ENCODE measurements around the gene FZR1. TPM values are rescaled to one million over a fixed set of nuclear protein-coding genes. Genes with fewer than 3 reads are reported as not detected.

FZR1 gene
- total RNA-seq, 2 donors from 2014 or later: 29.6 to 33.8 TPM

GRCh38 chr19:3493651-3494050 is 12.5 kb upstream of the FZR1 start:
- H3K4me1 ChIP-seq (ENCODE audit: control insufficient read depth in 1 of 2, low read depth in 2 of 2): no peaks in the 10 kb centered on the region
- H3K27ac ChIP-seq: no peak overlapping the region
- ATAC-seq (ENCODE audit: insufficient number of reproducible peaks, low FRiP score, low read depth) (no peak), DNase-seq (ENCODE audit: low spot score) (no peak)
- no peaks in the 10 kb centered on the region for H3K27me3 ChIP-seq (replicated peaks; ENCODE audit: insufficient read depth)
- no peak overlapping the region for H3K4me3 ChIP-seq
- H3K9me3 ChIP-seq: no peaks in the 10 kb centered on the region
- H3K36me3 ChIP-seq: peaks cover 23% of the 10 kb centered on the region
- no peak for TF ChIP-seq CTCF (IDR thresholded peaks at IDR 0.05)

- H3K9me3 ChIP-seq: no peaks in the 10 kb centered on the region
- no peak overlapping the region for H3K27ac ChIP-seq
- no peaks in the 10 kb centered on the region for H3K27me3 ChIP-seq (replicated peaks; ENCODE audit: insufficient read depth)
- H3K4me1 ChIP-seq (ENCODE audit: control insufficient read depth in 1 of 2, low read depth in 2 of 2): peaks cover 0 to under 1% of the 10 kb centered on the region in 2 donors
- ATAC-seq (ENCODE audit: insufficient number of reproducible peaks, low FRiP score, low read depth): no peak
- no peak overlapping the region for H3K4me3 ChIP-seq
- DNase-seq (ENCODE audit: low spot score): no peak
- no peak for TF ChIP-seq CTCF (IDR thresholded peaks at IDR 0.05)
- H3K36me3 ChIP-seq: peaks cover 23% of the 10 kb centered on the region
Observed at GRCh38 chr19:3494051-3494450, 12.1 kb upstream of the FZR1 start.

- TF ChIP-seq CTCF (IDR thresholded peaks at IDR 0.05): no peak
- Histone ChIP-seq H3K4me3 (no peak overlapping the region), H3K27ac (no peak overlapping the region), H3K27me3 (replicated peaks; ENCODE audit: insufficient read depth) (no peaks in the 10 kb centered on the region), H3K36me3 (peaks cover 23% of the 10 kb centered on the region), H3K4me1 (ENCODE audit: control insufficient read depth in 1 of 2, low read depth in 2 of 2) (peaks cover 4 to 5% of the 10 kb centered on the region in 2 donors), H3K9me3 (no peaks in the 10 kb centered on the region)
- ATAC-seq (ENCODE audit: insufficient number of reproducible peaks, low FRiP score, low read depth) (no peak), DNase-seq (ENCODE audit: low spot score) (no peak)
Observed at GRCh38 chr19:3494559-3494958, 11.6 kb upstream of the FZR1 start.

GRCh38 chr19:3496392-3497273 is 9.5 kb upstream of the FZR1 start:
- DNase-seq (ENCODE audit: low spot score): no peak
- peaks cover 19% of the 10 kb centered on the region for H3K36me3 ChIP-seq
- H3K27ac ChIP-seq: no peak overlapping the region

More at GRCh38 chr19:3496392-3497273, 9.5 kb upstream of the FZR1 start:
- Histone ChIP-seq H3K4me3 (no peak overlapping the region), H3K9me3 (no peaks in the 10 kb centered on the region), H3K27me3 (replicated peaks; ENCODE audit: insufficient read depth) (no peaks in the 10 kb centered on the region), H3K4me1 (ENCODE audit: control insufficient read depth in 1 of 2, low read depth in 2 of 2) (peaks cover 10 to 14% of the 10 kb centered on the region in 2 donors)
- ATAC-seq (ENCODE audit: insufficient number of reproducible peaks, low FRiP score, low read depth): no peak
- TF ChIP-seq CTCF (IDR thresholded peaks at IDR 0.05): no peak
